Liver (tissue), 9 donors: ENCODE data around the gene ABHD18. TPM values are rescaled to one million over a fixed set of nuclear protein-coding genes. Genes with fewer than 3 reads are reported as not detected.

ENCODE experiments used
- DNase-seq: peaks from one replicate; pipeline ENCODE4 v3.0.0-alpha.2; 2017; ENCODE audit warnings: low spot score
- H3K27ac ChIP-seq, 2 donors: one replicate each; pipeline ENCODE4 v1.7.0; 2013; ENCODE audit warnings: inconsistent platforms in 2 of 2, low read length in 2 of 2, control low read depth in 1 of 2, low read depth in 1 of 2, mild to moderate bottlenecking in 1 of 2
- H3K27me3 ChIP-seq, 4 donors: one replicate each; pipeline versions ENCODE4 v1.6.1 to v1.7.0; 2013; ENCODE audit warnings: low read length in 3 of 4, inconsistent platforms in 1 of 4, mild to moderate bottlenecking in 1 of 4, moderate library complexity in 1 of 4; ENCODE audit not compliant: control insufficient read depth in 4 of 4, insufficient read depth in 4 of 4
- H3K36me3 ChIP-seq, 4 donors: one replicate each; pipeline versions ENCODE4 v1.6.1 to v1.7.0; 2013; ENCODE audit warnings: low read length in 3 of 4, mild to moderate bottlenecking in 3 of 4, low read depth in 1 of 4, moderate library complexity in 1 of 4; ENCODE audit not compliant: control insufficient read depth in 4 of 4, insufficient read depth in 3 of 4
- H3K4me1 ChIP-seq, 4 donors: one replicate each; pipeline versions ENCODE4 v1.6.1 to v1.7.0; 2013; ENCODE audit warnings: low read length in 3 of 4, mild to moderate bottlenecking in 3 of 4, moderate library complexity in 1 of 4; ENCODE audit not compliant: control insufficient read depth in 4 of 4, insufficient read depth in 4 of 4
- H3K4me3 ChIP-seq, 3 donors: one replicate each; pipeline versions ENCODE4 v1.6.1 to v1.7.0; 2013; ENCODE audit warnings: low read length in 3 of 3, control low read depth in 1 of 3, low read depth in 1 of 3, mild to moderate bottlenecking in 1 of 3
- H3K9ac ChIP-seq, 2 donors: one replicate each; pipeline ENCODE4 v1.7.0; 2013; ENCODE audit warnings: low read length in 2 of 2, mild to moderate bottlenecking in 2 of 2, moderate library complexity in 2 of 2, control low read depth in 1 of 2, low read depth in 1 of 2
- H3K9me3 ChIP-seq, 4 donors: one replicate each; pipeline versions ENCODE4 v1.6.1 to v1.7.0; 2013; ENCODE audit warnings: low read length in 3 of 4; ENCODE audit not compliant: control insufficient read depth in 4 of 4
- CTCF ChIP-seq: fragments of 150-350 bp; IDR thresholded peaks from 2 replicates; pipeline ENCODE4 v1.5.1; 2017; ENCODE audit warnings: improper control_type of control experiment, low read depth, low read length; ENCODE audit not compliant: missing input control
- EGR1 ChIP-seq, 2 donors: IDR thresholded peaks; 2 replicates each; pipeline ENCODE4 v1.6.1; 2016 to 2018; ENCODE audit warnings: antibody characterized with exemption in 2 of 2, low read depth in 2 of 2
- FOXA1 ChIP-seq: IDR thresholded peaks from 2 replicates; pipeline ENCODE4 v1.6.1; 2016; ENCODE audit warnings: antibody characterized with exemption
- FOXA2 ChIP-seq: IDR thresholded peaks from 2 replicates; pipeline ENCODE4 v1.6.1; 2016; ENCODE audit warnings: antibody characterized with exemption
- GABPA ChIP-seq, 2 donors: IDR thresholded peaks in 1 of 2; conservative IDR thresholded peaks in 1 of 2; 2 replicates each; pipeline ENCODE4 v1.6.1; 2016; ENCODE audit warnings: antibody characterized with exemption in 2 of 2, mild to moderate bottlenecking in 1 of 2, moderate library complexity in 1 of 2
- HNF4A ChIP-seq, 2 donors: conservative IDR thresholded peaks; 2 replicates each; pipeline ENCODE4 v1.6.1; 2016; ENCODE audit warnings: antibody characterized with exemption in 2 of 2, mild to moderate bottlenecking in 2 of 2
- HNF4G ChIP-seq: IDR thresholded peaks from 2 replicates; pipeline ENCODE4 v1.6.1; 2016; ENCODE audit warnings: antibody characterized with exemption
- JUND ChIP-seq, 2 donors: IDR thresholded peaks; 2 replicates each; pipeline ENCODE4 v1.6.1; 2016; ENCODE audit warnings: antibody characterized with exemption in 2 of 2
- MAX ChIP-seq: IDR thresholded peaks from 2 replicates; pipeline ENCODE4 v1.6.1; 2016; ENCODE audit warnings: antibody characterized with exemption
- NR2F2 ChIP-seq: IDR thresholded peaks from 2 replicates; pipeline ENCODE4 v1.6.1; 2016; ENCODE audit warnings: antibody characterized with exemption
- RAD21 ChIP-seq, 2 donors: IDR thresholded peaks; 2 replicates each; pipeline ENCODE4 v1.6.1; 2016; ENCODE audit warnings: antibody characterized with exemption in 2 of 2, mild to moderate bottlenecking in 2 of 2
- REST ChIP-seq: IDR thresholded peaks from 2 replicates; pipeline ENCODE4 v1.6.1; 2016; ENCODE audit warnings: antibody characterized with exemption, mild to moderate bottlenecking
- RXRA ChIP-seq, 2 donors: IDR thresholded peaks; 2 replicates each; pipeline ENCODE4 v1.6.1; 2017 to 2018; ENCODE audit warnings: antibody characterized with exemption in 2 of 2, mild to moderate bottlenecking in 1 of 2
- SP1 ChIP-seq: IDR thresholded peaks from 2 replicates; pipeline ENCODE4 v1.6.1; 2018; ENCODE audit warnings: antibody characterized with exemption, mild to moderate bottlenecking
- TAF1 ChIP-seq: conservative IDR thresholded peaks from 2 replicates; pipeline ENCODE4 v1.6.1; 2016; ENCODE audit warnings: antibody characterized with exemption, mild to moderate bottlenecking
- YY1 ChIP-seq: IDR thresholded peaks from 2 replicates; pipeline ENCODE4 v1.6.1; 2016; ENCODE audit warnings: antibody characterized with exemption, mild to moderate bottlenecking
- WGBS: extraction: QIAGEN DNeasy Blood & Tissue Kit; methylation state at CpG from one replicate; pipeline ENCODE4 v1.1.7; 2013; 5-methylcytosine and 5-hydroxymethylcytosine counted together
- polyA plus RNA-seq, 2 donors: library from polyadenylated mRNA; stranded (reverse) in 1 of 2; unstranded in 1 of 2; fragments of 200-250 nt in 1 of 2; fragments of >200 nt in 1 of 2; fragmentation: Nextera tagmentation in 1 of 2; extraction: Ambion mirVana in 1 of 2; gene quantifications; one replicate each; pipeline versions ENCODE4 v1.2.1 to v1.2.3, GENCODE V29; 2013 to 2015
- total RNA-seq, 2 donors: library from RNA; depleted of rRNA; stranded (reverse); fragments of >200 nt; gene quantifications; one replicate each; pipeline ENCODE4 v1.2.3, GENCODE V29; 2014
- TF ChIP-seq, protein P1 (sequence below): IDR thresholded peaks from 2 replicates; pipeline ENCODE4 v1.6.1; 2016; ENCODE audit warnings: antibody characterized with exemption
- TF ChIP-seq, protein P2 (sequence below): IDR thresholded peaks from 2 replicates; pipeline ENCODE4 v1.6.1; 2016; ENCODE audit warnings: antibody characterized with exemption
- donor health status: healthy.
- donor health status: healthy.
- donor health status: healthy.
- donor health status: healthy.
- donor health status: healthy.

ABHD18 gene
- total RNA-seq (10 to 100 TPM in 1 of 2 donors, 1 to 10 TPM in 1; 8.8 to 14.1 TPM), polyA plus RNA-seq (1 to 10 TPM; 3.9 to 8.1 TPM)

GRCh38 chr4:127965062-127965802 lies at the start of gene ABHD18, which contains the start of gene MFSD8:
ABHD18 (plus strand) TSS chr4:127965406; CDS start chr4:127982956, 17,550 bp downstream.
MFSD8 (minus strand) TSS chr4:127965173; CDS start chr4:127965133, 40 bp downstream.
- H3K27ac ChIP-seq: peak within 1 kb of the TSS; percentile 96 to 98
- no peaks in the 10 kb centered on the region for H3K27me3 ChIP-seq
- peak; percentile 98 for DNase-seq
- H3K36me3 ChIP-seq: peaks cover 0 to 3% (median 0%) of the 10 kb centered on the region in 4 donors
- peak within 1 kb of the TSS; percentile 87 to 90 for H3K9ac ChIP-seq
- under 1% methylated on average over 69 of the region's 69 CpGs for WGBS
- TF ChIP-seq, protein P1, sequence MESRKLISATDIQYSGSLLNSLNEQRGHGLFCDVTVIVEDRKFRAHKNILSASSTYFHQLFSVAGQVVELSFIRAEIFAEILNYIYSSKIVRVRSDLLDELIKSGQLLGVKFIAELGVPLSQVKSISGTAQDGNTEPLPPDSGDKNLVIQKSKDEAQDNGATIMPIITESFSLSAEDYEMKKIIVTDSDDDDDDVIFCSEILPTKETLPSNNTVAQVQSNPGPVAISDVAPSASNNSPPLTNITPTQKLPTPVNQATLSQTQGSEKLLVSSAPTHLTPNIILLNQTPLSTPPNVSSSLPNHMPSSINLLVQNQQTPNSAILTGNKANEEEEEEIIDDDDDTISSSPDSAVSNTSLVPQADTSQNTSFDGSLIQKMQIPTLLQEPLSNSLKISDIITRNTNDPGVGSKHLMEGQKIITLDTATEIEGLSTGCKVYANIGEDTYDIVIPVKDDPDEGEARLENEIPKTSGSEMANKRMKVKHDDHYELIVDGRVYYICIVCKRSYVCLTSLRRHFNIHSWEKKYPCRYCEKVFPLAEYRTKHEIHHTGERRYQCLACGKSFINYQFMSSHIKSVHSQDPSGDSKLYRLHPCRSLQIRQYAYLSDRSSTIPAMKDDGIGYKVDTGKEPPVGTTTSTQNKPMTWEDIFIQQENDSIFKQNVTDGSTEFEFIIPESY: peak; percentile 99
- TF ChIP-seq CTCF (peak; percentile 22), HNF4G (no peak), REST (peak; percentile 94), NR2F2 (peak; percentile 98), RXRA (IDR thresholded peaks at IDR 0.05) (peak; percentile 92 to 96), EGR1 (IDR thresholded peaks at IDR 0.05; ENCODE audit: low read depth in 2 of 2) (peak; percentile 77 to 86), HNF4A (conservative IDR thresholded peaks at IDR 0.05) (peak; percentile 62 to 73), YY1 (peak; percentile 98), FOXA1 (peak; percentile 8), GABPA (IDR thresholded peaks at IDR 0.05 in 1 of 2, conservative IDR thresholded peaks at IDR 0.05 in 1 of 2) (peak; percentile 20 to 76), MAX (peak; percentile 90), FOXA2 (peak; percentile 30), RAD21 (IDR thresholded peaks at IDR 0.05) (peak; percentile 55 to 58), JUND (IDR thresholded peaks at IDR 0.05) (peak; percentile 48 to 59), SP1 (peak; percentile 87), TAF1 (peak; percentile 88)
- TF ChIP-seq, protein P2, sequence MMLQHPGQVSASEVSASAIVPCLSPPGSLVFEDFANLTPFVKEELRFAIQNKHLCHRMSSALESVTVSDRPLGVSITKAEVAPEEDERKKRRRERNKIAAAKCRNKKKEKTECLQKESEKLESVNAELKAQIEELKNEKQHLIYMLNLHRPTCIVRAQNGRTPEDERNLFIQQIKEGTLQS: no peak
- H3K4me3 ChIP-seq: peak within 1 kb of the TSS; percentile 66 to 89 (median 88)
- no peaks in the 10 kb centered on the region for H3K9me3 ChIP-seq
- H3K4me1 ChIP-seq: peaks cover 11 to 27% (median 17%) of the 10 kb centered on the region in 4 donors
